Neural crest cell (in vitro differentiated cells): ENCODE data around the gene ADCY9. TPM values are rescaled to one million over a fixed set of nuclear protein-coding genes. Genes with fewer than 3 reads are reported as not detected.

Source experiments
- DNase-seq: peaks from one replicate; pipeline ENCODE4 v3.0.0; 2021; ENCODE audit warnings: low read depth, mixed read lengths, low spot score
- H3K27ac Mint-ChIP-seq: one replicate; pipeline ENCODE4 v1.8.0; 2021; ENCODE audit warnings: mild to moderate bottlenecking, mixed read lengths; ENCODE audit not compliant: unreplicated experiment
- H3K27me3 Mint-ChIP-seq: 2 replicates; pipeline ENCODE4 v1.8.0; 2021; ENCODE audit warnings: low read depth, mild to moderate bottlenecking, mixed read lengths
- H3K36me3 Mint-ChIP-seq: 2 replicates; pipeline ENCODE4 v1.8.0; 2021; ENCODE audit warnings: low read depth, mild to moderate bottlenecking, mixed read lengths
- H3K4me1 Mint-ChIP-seq: 2 replicates; pipeline ENCODE4 v1.8.0; 2021; ENCODE audit warnings: mixed read lengths
- H3K4me3 Mint-ChIP-seq: one replicate; pipeline ENCODE4 v1.8.0; 2021; ENCODE audit warnings: mild to moderate bottlenecking, mixed read lengths
- H3K9me3 Mint-ChIP-seq: 2 replicates; pipeline ENCODE4 v1.8.0; 2021; ENCODE audit warnings: mixed read lengths
- CTCF ChIP-seq: fragments of 200-600 bp; sonication (generic); conservative IDR thresholded peaks from 2 replicates; pipeline ENCODE4 v1.5.0; 2021; ENCODE audit warnings: antibody characterized with exemption, mild to moderate bottlenecking
- total RNA-seq: library from RNA; stranded (reverse); gene quantifications from 2 replicates; pipeline ENCODE4 v1.2.1, GENCODE V29; 2021

ADCY9 gene
- total RNA-seq, 1 donor from 2014 or later: 11.6 TPM

GRCh38 chr16:3924763-3925162 is 191.5 kb downstream of the ADCY9 start:
- no peak for TF ChIP-seq CTCF
- H3K4me1 Mint-ChIP-seq: no peaks in the 10 kb centered on the region

GRCh38 chr16:3922241-3922640 is 194.0 kb downstream of the ADCY9 start:
- DNase-seq: no peak
- TF ChIP-seq CTCF: no peak
- Mint-ChIP-seq H3K4me3 (no peak overlapping the region), H3K27me3 (no peaks in the 10 kb centered on the region), H3K36me3 (peaks cover 5% of the 10 kb centered on the region), H3K9me3 (peaks cover 10% of the 10 kb centered on the region), H3K4me1 (no peaks in the 10 kb centered on the region), H3K27ac (no peak overlapping the region)

More at GRCh38 chr16:3924763-3925162, 191.5 kb downstream of the ADCY9 start:
- DNase-seq: no peak
- no peaks in the 10 kb centered on the region for H3K27me3 Mint-ChIP-seq
- no peaks in the 10 kb centered on the region for H3K9me3 Mint-ChIP-seq
- H3K4me3 Mint-ChIP-seq: no peak overlapping the region
- H3K36me3 Mint-ChIP-seq: no peaks in the 10 kb centered on the region
- no peak overlapping the region for H3K27ac Mint-ChIP-seq

GRCh38 chr16:3920206-3920605 is 196.0 kb downstream of the ADCY9 start:
- Mint-ChIP-seq H3K4me1 (no peaks in the 10 kb centered on the region), H3K27me3 (no peaks in the 10 kb centered on the region), H3K27ac (no peak overlapping the region), H3K9me3 (peaks cover 10% of the 10 kb centered on the region), H3K4me3 (no peak overlapping the region), H3K36me3 (peaks cover 5% of the 10 kb centered on the region)
- DNase-seq: no peak
- no peak for TF ChIP-seq CTCF

GRCh38 chr16:3919413-3919812 is 196.8 kb downstream of the ADCY9 start:
- H3K27ac Mint-ChIP-seq: no peak overlapping the region
- no peaks in the 10 kb centered on the region for H3K4me1 Mint-ChIP-seq
- no peak overlapping the region for H3K4me3 Mint-ChIP-seq
- no peaks in the 10 kb centered on the region for H3K27me3 Mint-ChIP-seq
- no peak for DNase-seq
- no peak for TF ChIP-seq CTCF
- H3K9me3 Mint-ChIP-seq: peaks cover 10% of the 10 kb centered on the region
- H3K36me3 Mint-ChIP-seq: peaks cover 5% of the 10 kb centered on the region

- DNase-seq: no peak
- Mint-ChIP-seq H3K9me3 (peaks cover 10% of the 10 kb centered on the region), H3K27ac (no peak overlapping the region), H3K36me3 (peaks cover 5% of the 10 kb centered on the region), H3K4me3 (no peak overlapping the region), H3K4me1 (no peaks in the 10 kb centered on the region), H3K27me3 (no peaks in the 10 kb centered on the region)
- no peak for TF ChIP-seq CTCF
These were observed 200.6 kb downstream of the ADCY9 start for GRCh38 chr16:3915426-3916260.
